A549 (cell line): ENCODE data around the gene OR51L1.

Source experiments
- CEBPB ChIP-seq, 2 experiments: fragments of >200 bp in 1 of 2; sonication (Bioruptor Twin) in 1 of 2; formaldehyde crosslinking in 1 of 2; IDR thresholded peaks; 2 replicates each; pipeline ENCODE4 v1.6.1; 2012 to 2016
- CTCF ChIP-seq: fragments of >200 bp; sonication (Bioruptor Twin); formaldehyde crosslinking; IDR thresholded peaks from 3 replicates; pipeline ENCODE4 v1.5.1; 2016
- ELK1 ChIP-seq: fragments of 150-350 bp; IDR thresholded peaks from 2 replicates; pipeline ENCODE4 v1.6.1; 2014; ENCODE audit warnings: low read depth, mild to moderate bottlenecking, low read length
- EP300 ChIP-seq, 2 experiments: fragments of >200 bp; sonication (Bioruptor Twin); formaldehyde crosslinking; IDR thresholded peaks; 2 replicates in 1 of 2; 3 replicates in 1 of 2; pipeline ENCODE4 v1.6.1; 2016 to 2017
- HMGXB4 ChIP-seq: fragments of 250-450 bp; sonication (Bioruptor Pico); IDR thresholded peaks from 2 replicates; pipeline ENCODE4 v1.5.0; 2021; ENCODE audit warnings: mild to moderate bottlenecking, moderate library complexity, borderline replicate concordance
- MAFK ChIP-seq: fragments of 450-650 bp; IDR thresholded peaks from 2 replicates; pipeline ENCODE4 v1.6.1; 2014; ENCODE audit not compliant: partially characterized antibody
- SMC3 ChIP-seq: fragments of >200 bp; sonication (Bioruptor Twin); formaldehyde crosslinking; IDR thresholded peaks from 3 replicates; pipeline ENCODE4 v1.6.1; 2018; ENCODE audit warnings: inconsistent platforms
- TP53 ChIP-seq: fragments of 250-450 bp; sonication (Bioruptor Pico); IDR thresholded peaks from 2 replicates; pipeline ENCODE4 v1.5.0; 2021; ENCODE audit warnings: mild to moderate bottlenecking, moderate library complexity
- TF ChIP-seq, protein P1 (sequence below): IDR thresholded peaks from 2 replicates; pipeline ENCODE4 v1.6.1; 2012; ENCODE audit warnings: low read depth, borderline replicate concordance
- TF ChIP-seq, protein P2 (sequence below): fragments of 200-600 bp; sonication (generic); IDR thresholded peaks from 2 replicates; pipeline ENCODE4 v1.6.1; 2016; ENCODE audit warnings: antibody characterized with exemption, mild to moderate bottlenecking, moderate library complexity

DNA sequence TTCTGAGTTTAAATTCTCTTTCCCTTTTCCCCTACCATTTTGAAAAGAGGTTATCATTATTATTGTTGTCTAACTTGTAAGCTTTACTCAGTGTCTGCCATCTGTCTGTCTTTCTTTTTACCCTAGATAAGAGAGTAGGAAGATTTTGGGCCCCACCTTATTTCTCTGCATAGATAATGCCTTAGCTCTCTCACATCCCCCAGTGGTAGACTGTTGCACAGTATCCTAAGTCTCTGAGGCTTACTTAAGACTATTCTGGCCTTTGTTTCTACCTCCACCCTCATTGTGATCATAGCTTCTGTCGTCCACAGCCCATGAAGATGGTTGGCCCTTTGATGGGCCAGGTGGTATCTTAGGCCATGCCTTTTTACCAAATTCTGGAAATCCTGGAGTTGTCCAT lies 3.6 kb upstream of the OR51L1 start:
- TF ChIP-seq, protein P1, sequence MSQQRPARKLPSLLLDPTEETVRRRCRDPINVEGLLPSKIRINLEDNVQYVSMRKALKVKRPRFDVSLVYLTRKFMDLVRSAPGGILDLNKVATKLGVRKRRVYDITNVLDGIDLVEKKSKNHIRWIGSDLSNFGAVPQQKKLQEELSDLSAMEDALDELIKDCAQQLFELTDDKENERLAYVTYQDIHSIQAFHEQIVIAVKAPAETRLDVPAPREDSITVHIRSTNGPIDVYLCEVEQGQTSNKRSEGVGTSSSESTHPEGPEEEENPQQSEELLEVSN = no peak
- TF ChIP-seq CTCF = no peak
- TF ChIP-seq CEBPB (IDR thresholded peaks at IDR 0.05) = no peak
- TF ChIP-seq, protein P2, sequence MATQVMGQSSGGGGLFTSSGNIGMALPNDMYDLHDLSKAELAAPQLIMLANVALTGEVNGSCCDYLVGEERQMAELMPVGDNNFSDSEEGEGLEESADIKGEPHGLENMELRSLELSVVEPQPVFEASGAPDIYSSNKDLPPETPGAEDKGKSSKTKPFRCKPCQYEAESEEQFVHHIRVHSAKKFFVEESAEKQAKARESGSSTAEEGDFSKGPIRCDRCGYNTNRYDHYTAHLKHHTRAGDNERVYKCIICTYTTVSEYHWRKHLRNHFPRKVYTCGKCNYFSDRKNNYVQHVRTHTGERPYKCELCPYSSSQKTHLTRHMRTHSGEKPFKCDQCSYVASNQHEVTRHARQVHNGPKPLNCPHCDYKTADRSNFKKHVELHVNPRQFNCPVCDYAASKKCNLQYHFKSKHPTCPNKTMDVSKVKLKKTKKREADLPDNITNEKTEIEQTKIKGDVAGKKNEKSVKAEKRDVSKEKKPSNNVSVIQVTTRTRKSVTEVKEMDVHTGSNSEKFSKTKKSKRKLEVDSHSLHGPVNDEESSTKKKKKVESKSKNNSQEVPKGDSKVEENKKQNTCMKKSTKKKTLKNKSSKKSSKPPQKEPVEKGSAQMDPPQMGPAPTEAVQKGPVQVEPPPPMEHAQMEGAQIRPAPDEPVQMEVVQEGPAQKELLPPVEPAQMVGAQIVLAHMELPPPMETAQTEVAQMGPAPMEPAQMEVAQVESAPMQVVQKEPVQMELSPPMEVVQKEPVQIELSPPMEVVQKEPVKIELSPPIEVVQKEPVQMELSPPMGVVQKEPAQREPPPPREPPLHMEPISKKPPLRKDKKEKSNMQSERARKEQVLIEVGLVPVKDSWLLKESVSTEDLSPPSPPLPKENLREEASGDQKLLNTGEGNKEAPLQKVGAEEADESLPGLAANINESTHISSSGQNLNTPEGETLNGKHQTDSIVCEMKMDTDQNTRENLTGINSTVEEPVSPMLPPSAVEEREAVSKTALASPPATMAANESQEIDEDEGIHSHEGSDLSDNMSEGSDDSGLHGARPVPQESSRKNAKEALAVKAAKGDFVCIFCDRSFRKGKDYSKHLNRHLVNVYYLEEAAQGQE = no peak
- no peak for TF ChIP-seq ELK1
- no peak for TF ChIP-seq SMC3
- TF ChIP-seq EP300 (IDR thresholded peaks at IDR 0.05) = no peak
- no peak for TF ChIP-seq TP53 (CRISPR knock-in tag)
- TF ChIP-seq MAFK = no peak
- TF ChIP-seq HMGXB4 (CRISPR knock-in tag) = no peak
